ENCODE data around the gene ZNF497.

ZNF497 gene

DNA sequence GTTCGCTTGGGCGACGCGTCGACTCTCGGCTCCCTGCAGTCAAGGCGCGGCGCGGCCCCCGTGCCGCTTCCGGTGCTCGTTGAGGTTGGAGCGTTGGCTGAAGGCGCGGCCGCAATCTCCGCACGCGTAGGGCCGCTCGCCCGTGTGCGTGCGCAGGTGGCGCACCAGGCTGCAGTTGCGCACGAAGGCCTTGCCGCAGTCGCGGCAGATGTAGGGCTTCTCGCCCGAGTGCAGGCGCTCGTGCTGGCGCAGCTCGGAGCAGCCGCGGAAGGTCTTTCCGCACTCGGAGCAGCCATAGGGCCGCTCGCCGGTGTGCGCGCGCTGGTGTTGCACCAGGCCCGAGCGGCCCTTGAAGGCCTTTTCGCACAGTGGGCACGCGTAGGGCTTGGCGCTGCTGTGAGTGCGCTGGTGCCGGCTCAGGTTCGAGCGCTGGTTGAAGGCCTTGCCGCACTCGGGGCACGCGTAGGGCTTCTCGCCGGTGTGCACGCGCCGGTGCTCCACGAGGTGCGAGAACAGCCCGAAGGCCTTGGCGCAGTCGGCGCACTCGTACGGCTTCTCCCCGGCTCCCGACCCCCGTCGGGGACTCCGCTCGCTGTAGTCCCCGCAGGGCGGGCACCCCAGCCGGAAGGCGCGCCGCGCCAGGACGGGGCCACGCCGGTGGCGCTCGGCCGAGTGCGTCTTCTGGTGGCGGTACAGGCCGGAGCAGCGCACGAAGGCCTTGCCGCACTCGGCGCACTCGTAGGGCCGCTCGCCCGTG, 5.3 kb upstream of the ZNF497 start:
- TF ChIP-seq RAD21 (IDR thresholded peaks at IDR 0.05; ENCODE audit: low read depth) (no peak), TAF1 (IDR thresholded peaks at IDR 0.05; ENCODE audit: low read depth) (no peak), YY1 (IDR thresholded peaks at IDR 0.05; ENCODE audit: low read depth) (no peak), EGR1 (IDR thresholded peaks at IDR 0.05) (no peak), TCF12 (IDR thresholded peaks at IDR 0.05; ENCODE audit: low read depth) (no peak), NFIC (IDR thresholded peaks at IDR 0.05) (no peak), CREB1 (IDR thresholded peaks at IDR 0.05; ENCODE audit: low read depth) (no peak), TEAD4 (IDR thresholded peaks at IDR 0.05) (no peak), CEBPB (IDR thresholded peaks at IDR 0.05) (no peak), EP300 (IDR thresholded peaks at IDR 0.05; ENCODE audit: borderline replicate concordance) (no peak), FOXM1 (IDR thresholded peaks at IDR 0.05; ENCODE audit: borderline replicate concordance, low read depth) (no peak), USF1 (IDR thresholded peaks at IDR 0.05) (no peak), ZBTB7A (IDR thresholded peaks at IDR 0.05; ENCODE audit: low read depth) (no peak)
- TF ChIP-seq, protein P1, sequence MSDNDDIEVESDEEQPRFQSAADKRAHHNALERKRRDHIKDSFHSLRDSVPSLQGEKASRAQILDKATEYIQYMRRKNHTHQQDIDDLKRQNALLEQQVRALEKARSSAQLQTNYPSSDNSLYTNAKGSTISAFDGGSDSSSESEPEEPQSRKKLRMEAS (IDR thresholded peaks at IDR 0.05): no peak
- TF ChIP-seq, protein P2, sequence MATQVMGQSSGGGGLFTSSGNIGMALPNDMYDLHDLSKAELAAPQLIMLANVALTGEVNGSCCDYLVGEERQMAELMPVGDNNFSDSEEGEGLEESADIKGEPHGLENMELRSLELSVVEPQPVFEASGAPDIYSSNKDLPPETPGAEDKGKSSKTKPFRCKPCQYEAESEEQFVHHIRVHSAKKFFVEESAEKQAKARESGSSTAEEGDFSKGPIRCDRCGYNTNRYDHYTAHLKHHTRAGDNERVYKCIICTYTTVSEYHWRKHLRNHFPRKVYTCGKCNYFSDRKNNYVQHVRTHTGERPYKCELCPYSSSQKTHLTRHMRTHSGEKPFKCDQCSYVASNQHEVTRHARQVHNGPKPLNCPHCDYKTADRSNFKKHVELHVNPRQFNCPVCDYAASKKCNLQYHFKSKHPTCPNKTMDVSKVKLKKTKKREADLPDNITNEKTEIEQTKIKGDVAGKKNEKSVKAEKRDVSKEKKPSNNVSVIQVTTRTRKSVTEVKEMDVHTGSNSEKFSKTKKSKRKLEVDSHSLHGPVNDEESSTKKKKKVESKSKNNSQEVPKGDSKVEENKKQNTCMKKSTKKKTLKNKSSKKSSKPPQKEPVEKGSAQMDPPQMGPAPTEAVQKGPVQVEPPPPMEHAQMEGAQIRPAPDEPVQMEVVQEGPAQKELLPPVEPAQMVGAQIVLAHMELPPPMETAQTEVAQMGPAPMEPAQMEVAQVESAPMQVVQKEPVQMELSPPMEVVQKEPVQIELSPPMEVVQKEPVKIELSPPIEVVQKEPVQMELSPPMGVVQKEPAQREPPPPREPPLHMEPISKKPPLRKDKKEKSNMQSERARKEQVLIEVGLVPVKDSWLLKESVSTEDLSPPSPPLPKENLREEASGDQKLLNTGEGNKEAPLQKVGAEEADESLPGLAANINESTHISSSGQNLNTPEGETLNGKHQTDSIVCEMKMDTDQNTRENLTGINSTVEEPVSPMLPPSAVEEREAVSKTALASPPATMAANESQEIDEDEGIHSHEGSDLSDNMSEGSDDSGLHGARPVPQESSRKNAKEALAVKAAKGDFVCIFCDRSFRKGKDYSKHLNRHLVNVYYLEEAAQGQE (IDR thresholded peaks at IDR 0.05; ENCODE audit: low read depth): no peak

- no peak for TF ChIP-seq NFIC (IDR thresholded peaks at IDR 0.05)
- no peak for TF ChIP-seq TAF1 (IDR thresholded peaks at IDR 0.05; ENCODE audit: low read depth)
- no peak for TF ChIP-seq RAD21 (IDR thresholded peaks at IDR 0.05; ENCODE audit: low read depth)
- TF ChIP-seq CEBPB (IDR thresholded peaks at IDR 0.05): no peak
- TF ChIP-seq EP300 (IDR thresholded peaks at IDR 0.05; ENCODE audit: borderline replicate concordance): no peak
- TF ChIP-seq, protein P1 (IDR thresholded peaks at IDR 0.05): no peak
- TF ChIP-seq CREB1 (IDR thresholded peaks at IDR 0.05; ENCODE audit: low read depth): no peak
- no peak for TF ChIP-seq FOXM1 (IDR thresholded peaks at IDR 0.05; ENCODE audit: borderline replicate concordance, low read depth)
- no peak for TF ChIP-seq TEAD4 (IDR thresholded peaks at IDR 0.05)
- no peak for TF ChIP-seq ZBTB7A (IDR thresholded peaks at IDR 0.05; ENCODE audit: low read depth)
- no peak for TF ChIP-seq TCF12 (IDR thresholded peaks at IDR 0.05; ENCODE audit: low read depth)
- TF ChIP-seq, protein P2 (IDR thresholded peaks at IDR 0.05; ENCODE audit: low read depth): no peak
- TF ChIP-seq YY1 (IDR thresholded peaks at IDR 0.05; ENCODE audit: low read depth): no peak
- TF ChIP-seq EGR1 (IDR thresholded peaks at IDR 0.05): no peak
- no peak for TF ChIP-seq USF1 (IDR thresholded peaks at IDR 0.05)
Observed at GRCh38 chr19:58366585-58367430, 4.3 kb upstream of the ZNF497 start.

DNA sequence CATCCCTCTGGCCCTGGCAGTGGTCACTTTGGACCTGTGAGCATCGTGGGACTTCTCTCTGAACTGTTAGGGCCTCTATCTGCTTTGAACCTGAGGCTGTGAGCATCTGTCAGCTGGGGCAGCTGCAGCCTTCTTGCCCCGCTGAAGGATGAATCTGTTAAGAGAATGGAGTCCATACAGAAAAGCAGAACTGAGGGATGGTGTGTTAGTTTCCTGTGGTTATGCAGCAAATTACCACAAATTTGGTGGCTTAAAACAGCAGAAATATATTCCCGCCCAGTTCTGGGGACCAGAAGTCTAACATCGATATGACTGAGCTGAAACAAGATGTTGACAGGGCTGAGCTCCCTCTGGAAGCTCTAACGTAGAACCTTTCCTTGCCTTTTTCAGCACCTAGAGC, 1.6 kb upstream of the ZNF497 start:
- TF ChIP-seq, protein P1 (IDR thresholded peaks at IDR 0.05): no peak
- no peak for TF ChIP-seq NFIC (IDR thresholded peaks at IDR 0.05)
- no peak for TF ChIP-seq RAD21 (IDR thresholded peaks at IDR 0.05; ENCODE audit: low read depth)
- TF ChIP-seq YY1 (IDR thresholded peaks at IDR 0.05; ENCODE audit: low read depth): no peak
- TF ChIP-seq TEAD4 (IDR thresholded peaks at IDR 0.05): no peak
- TF ChIP-seq ZBTB7A (IDR thresholded peaks at IDR 0.05; ENCODE audit: low read depth): no peak
- TF ChIP-seq CREB1 (IDR thresholded peaks at IDR 0.05; ENCODE audit: low read depth): no peak
- TF ChIP-seq USF1 (IDR thresholded peaks at IDR 0.05): no peak
- TF ChIP-seq TAF1 (IDR thresholded peaks at IDR 0.05; ENCODE audit: low read depth): no peak
- TF ChIP-seq TCF12 (IDR thresholded peaks at IDR 0.05; ENCODE audit: low read depth): no peak
- no peak for TF ChIP-seq CEBPB (IDR thresholded peaks at IDR 0.05)
- TF ChIP-seq, protein P2 (IDR thresholded peaks at IDR 0.05; ENCODE audit: low read depth): no peak
- no peak for TF ChIP-seq FOXM1 (IDR thresholded peaks at IDR 0.05; ENCODE audit: borderline replicate concordance, low read depth)
- TF ChIP-seq EGR1 (IDR thresholded peaks at IDR 0.05): no peak
- no peak for TF ChIP-seq EP300 (IDR thresholded peaks at IDR 0.05; ENCODE audit: borderline replicate concordance)

Measured in Ishikawa (cell line).